Activated CD8-positive, alpha-beta memory T cell treated with anti-CD3 and anti-CD28 coated beads, Interleukin-2, amount 50 U/mL, for 4 hours (primary cell): ENCODE results near the gene XPC.

Experiments used
- DNase-seq: peaks from one replicate; pipeline ENCODE4 v3.0.0-alpha.2; 2020

XPC gene

DNA sequence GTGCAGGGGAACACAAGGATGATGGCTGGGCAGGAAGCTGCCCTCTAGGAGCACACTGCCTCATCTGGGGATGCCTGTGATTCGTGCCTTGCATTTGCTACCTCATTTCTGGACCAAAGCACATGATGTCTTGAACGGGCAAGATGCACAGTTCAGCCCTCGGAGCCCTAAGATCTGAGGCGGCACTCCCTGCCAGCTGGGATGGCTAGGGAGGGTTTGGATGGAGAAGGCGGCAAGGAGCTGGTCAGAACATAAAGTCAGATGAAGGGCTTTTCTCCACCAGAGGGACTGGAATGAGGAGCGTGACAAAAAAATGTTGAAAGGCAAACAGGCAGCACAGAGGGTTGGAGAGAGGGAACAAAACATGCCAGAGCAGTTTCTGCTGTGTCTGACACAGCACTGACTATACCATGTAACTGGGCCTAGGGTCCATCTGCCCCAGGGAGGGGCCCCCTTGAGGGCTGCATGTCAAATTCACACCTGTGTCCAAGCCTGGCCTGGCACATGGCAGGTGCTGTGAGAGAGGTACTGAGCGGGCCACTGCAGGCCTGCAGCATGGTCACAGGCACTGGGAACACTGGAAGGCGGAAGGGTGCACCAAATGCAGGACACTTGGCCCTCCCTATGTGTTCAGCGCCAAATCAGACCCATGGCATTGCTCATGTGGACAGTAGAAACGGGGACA is 31.9 kb downstream of the XPC start:
- DNase-seq: no peak

- no peak for DNase-seq
Observed at GRCh38 chr3:14145670-14146380, 32.6 kb downstream of the XPC start.

- DNase-seq: no peak
Observed at GRCh38 chr3:14145236-14145635, 33.2 kb downstream of the XPC start.

DNA sequence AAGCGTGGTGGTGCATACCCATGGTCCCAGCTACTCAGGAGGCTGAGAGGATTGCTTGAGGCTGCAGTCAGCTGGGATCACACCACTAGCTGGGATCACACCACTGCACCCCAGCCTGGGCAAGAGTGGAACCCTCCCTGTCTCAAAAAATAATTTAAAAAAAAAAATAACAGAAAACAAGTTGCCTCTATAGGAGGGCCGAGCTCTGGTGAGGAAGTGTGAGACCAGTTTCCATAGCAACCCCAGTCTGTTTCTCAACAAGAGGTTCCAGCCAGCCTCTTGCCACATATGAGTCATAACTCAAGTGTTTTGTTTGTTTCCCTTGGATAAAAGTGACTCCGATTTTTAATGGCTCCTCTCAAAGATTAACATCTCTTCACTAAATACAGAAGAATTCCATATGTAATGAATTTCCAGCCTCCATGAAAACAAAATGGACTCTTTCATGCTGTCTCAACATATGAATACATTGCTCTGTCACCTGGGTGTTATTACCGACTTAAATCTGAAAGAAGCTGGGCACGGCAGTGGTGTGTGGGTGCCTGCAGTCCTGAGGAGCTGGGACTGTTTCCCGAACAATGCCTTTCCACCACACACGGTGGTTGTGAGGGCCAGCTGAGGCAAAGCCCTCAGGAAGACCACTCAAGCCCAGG is 33.9 kb downstream of the XPC start:
- DNase-seq: peak; percentile 39

DNA sequence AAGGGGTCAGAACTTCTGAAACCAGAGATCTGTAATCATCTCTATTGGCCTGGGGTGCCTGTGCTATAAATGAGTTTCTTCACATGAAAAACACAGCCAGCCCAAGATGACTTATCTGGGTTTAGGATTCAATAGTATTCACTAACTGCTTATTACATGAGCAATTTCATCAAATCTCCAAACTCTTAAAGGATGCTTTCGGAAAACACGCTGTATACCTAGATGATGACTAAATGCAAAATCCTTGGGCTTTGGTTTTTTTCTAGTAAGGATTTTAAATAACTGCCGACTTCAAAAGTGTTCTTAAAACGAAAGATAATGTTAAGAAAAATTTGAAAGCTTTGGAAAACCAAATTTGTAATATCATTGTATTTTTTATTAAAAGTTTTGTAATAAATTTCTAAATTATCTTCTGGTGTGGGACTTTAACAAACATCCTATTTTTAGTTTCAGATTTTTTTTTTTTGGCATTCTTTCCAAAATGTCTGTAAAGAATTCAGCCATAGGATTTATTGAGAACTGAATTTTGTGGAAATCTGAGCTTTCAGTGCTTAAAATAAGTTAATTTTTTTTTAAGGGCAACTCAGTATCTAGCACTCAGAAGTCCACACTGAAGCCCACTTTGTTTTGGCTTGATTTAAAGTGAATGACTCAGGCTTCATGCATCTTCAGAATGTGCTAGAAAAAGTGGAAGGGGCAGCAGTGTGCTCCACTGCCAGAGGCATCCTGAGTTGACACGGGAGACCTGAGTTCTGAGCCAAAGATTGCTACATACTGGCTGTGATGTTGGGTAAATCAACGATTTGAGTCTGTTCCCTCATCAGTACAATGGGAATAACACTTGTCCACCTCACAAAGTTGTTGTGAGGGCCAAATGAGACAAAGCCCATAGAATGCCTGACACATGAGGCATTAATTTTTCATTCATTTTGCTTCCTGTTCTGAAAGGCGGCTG is 34.9 kb downstream of the XPC start:
- no peak for DNase-seq

- peak; percentile 37 for DNase-seq
Observed at GRCh38 chr3:14142567-14143270, 35.7 kb downstream of the XPC start.

DNA sequence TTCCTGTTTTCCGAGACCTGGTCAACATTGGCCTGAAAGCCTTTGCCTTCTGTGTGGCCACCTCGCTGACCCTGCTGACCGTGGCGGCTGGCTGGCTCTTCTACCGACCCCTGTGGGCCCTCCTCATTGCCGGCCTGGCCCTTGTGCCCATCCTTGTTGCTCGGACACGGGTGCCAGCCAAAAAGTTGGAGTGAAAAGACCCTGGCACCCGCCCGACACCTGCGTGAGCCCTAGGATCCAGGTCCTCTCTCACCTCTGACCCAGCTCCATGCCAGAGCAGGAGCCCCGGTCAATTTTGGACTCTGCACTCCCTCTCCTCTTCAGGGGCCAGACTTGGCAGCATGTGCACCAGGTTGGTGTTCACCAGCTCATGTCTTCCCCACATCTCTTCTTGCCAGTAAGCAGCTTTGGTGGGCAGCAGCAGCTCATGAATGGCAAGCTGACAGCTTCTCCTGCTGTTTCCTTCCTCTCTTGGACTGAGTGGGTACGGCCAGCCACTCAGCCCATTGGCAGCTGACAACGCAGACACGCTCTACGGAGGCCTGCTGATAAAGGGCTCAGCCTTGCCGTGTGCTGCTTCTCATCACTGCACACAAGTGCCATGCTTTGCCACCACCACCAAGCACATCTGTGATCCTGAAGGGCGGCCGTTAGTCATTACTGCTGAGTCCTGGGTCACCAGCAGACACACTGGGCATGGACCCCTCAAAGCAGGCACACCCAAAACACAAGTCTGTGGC is 36.6 kb downstream of the XPC start:
- no peak for DNase-seq

- no peak for DNase-seq
Observed at GRCh38 chr3:14141144-14141543, 37.3 kb downstream of the XPC start.

DNA sequence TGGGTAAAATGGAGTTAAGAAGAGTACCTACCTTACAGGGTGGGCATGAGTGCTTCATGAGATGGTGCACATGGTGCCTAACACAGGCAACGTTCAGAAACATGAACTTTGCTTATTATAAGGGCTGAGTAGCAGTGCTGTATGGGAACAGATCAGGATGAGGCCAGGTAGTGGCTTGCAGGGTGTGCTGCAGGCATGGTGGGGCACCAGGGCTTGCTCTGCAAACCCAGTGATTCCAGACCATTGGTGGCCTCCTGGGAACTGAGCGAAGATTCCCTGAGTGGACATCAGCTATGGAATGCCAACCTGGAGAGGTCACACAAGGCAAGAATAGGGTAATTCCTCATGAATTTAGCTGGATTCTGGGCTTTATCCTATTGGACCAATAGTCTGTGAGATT is 37.7 kb downstream of the XPC start:
- no peak for DNase-seq

- no peak for DNase-seq
Observed at GRCh38 chr3:14139771-14140170, 38.6 kb downstream of the XPC start.

DNA sequence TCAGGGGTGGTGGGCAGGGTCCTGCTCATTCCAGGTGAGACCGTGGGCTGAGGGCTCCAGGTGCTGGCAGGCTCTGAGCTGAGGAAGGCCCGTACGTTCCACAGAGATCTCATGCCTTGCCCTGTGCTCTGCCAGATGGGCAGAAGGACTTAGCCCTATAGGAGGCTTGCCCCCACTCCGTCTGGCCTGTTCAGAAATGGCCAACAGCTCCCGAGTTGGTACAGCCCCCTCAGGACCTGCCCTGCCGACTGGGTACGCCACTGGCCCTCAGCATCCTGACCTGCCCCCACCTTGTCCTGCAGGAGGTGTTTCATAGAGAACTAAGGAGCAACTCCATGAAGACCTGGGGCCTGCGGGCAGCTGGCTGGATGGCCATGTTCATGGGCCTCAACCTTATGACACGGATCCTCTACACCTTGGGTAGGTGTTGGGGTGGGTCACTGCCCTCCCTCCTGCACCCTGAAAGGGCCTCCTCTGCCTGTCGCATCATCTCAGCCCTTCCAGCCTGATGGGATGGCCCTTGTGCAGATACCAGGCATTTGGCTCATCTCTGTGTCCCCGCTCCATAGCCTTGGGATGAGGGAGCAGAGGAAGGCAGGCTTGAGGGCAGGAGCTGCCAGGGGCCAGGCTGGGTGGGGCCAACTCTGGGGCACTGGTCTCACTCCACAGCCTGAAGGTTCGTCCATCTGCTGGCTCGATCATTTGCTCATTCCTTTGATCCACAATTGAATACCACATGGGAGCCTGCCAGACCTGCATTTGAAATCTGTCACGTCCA is 39.3 kb downstream of the XPC start:
- DNase-seq: no peak

GRCh38 chr3:14138109-14138877 is 40.1 kb downstream of the XPC start:
- DNase-seq: no peak

DNA sequence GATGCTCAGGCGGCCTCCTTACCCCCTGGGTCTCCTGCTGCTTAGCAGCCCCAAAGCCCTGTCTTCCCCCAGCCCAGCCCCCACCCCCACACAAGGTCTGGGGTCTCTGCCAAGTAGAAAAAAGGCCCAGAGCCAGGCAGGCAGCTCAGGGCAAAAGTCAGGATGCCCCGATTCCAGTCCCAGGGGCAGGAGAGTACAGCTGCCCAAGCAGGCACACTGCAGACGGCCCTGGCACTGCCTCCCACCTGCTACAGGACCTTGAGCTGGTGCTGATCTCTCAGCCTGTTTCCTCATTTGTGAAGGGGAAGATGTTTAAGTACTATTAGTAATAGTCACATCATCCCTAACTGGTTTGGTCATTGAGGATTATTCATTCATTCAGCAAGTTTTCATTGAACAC is 41.0 kb downstream of the XPC start:
- no peak for DNase-seq

DNA sequence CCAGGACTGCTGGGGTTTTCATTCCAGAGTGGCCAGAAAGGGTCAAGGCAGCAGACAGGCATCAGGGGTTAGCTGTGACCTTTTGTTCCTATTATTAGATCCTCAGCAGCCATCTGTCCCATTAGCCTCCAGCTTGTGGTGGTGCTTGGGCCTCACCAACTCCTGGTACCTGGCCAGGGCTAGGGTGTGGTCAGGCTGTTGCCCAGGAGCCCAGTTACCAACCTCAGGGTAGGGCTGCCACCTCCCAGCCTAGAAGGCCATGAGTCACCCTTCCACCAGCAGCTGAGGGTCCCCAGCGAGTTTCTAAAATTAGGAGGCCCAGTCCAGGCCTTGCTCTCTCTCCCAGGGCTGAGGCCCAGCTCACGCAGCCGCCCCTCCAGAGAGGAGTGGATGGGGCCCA is 41.4 kb downstream of the XPC start:
- no peak for DNase-seq

- no peak for DNase-seq
Observed at GRCh38 chr3:14135581-14135980, 42.8 kb downstream of the XPC start.

DNA sequence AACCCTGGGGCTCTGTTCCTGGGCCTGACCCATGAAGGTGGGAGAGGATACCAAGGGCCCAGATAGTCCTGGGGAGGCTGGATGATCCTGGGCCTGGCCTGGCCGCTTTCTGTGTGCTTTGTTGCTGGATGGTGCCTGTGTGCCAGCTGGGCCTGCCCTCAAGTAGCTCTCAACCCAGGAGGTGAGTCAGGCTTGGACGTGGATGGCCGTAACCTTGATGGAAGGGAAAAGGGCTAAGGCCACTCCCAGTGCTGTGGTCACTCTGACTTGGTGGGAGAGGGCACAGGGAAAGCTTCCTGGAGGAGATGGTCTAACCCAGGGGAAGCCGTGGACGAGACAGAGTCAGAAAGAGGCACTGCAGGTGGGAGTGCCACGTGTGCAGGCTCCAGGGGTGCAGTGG is 44.1 kb downstream of the XPC start:
- no peak for DNase-seq

- DNase-seq: no peak
Observed at GRCh38 chr3:14133876-14134275, 44.5 kb downstream of the XPC start.

GRCh38 chr3:14133188-14133800 is 45.1 kb downstream of the XPC start:
- no peak for DNase-seq

DNA sequence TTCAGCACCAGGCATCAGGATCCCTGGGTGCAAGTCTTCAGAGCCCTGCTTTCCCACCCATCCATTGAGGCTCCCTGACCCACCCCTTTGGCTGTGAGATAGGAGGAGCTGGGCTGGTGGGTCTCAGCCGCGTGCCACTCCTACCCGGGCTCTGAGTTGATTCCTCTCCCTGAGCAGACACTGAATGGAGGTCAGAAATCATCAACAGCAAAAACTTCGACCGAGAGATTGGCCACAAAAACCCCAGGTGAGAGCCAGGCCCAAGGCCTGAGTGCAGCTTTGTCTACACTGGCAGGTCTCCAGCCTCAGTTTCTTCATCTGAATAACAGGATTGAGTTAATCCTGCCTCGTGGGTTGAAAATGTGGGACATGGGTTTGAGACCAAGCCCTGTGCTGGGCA is 45.7 kb downstream of the XPC start:
- no peak for DNase-seq

GRCh38 chr3:14132120-14132519 is 46.3 kb downstream of the XPC start:
- no peak for DNase-seq
